ENCODE results near the gene CMIP.
A peak's percentile ranks its signal among the peaks of the same experiment; 100 is the strongest.

The CMIP gene

DNA sequence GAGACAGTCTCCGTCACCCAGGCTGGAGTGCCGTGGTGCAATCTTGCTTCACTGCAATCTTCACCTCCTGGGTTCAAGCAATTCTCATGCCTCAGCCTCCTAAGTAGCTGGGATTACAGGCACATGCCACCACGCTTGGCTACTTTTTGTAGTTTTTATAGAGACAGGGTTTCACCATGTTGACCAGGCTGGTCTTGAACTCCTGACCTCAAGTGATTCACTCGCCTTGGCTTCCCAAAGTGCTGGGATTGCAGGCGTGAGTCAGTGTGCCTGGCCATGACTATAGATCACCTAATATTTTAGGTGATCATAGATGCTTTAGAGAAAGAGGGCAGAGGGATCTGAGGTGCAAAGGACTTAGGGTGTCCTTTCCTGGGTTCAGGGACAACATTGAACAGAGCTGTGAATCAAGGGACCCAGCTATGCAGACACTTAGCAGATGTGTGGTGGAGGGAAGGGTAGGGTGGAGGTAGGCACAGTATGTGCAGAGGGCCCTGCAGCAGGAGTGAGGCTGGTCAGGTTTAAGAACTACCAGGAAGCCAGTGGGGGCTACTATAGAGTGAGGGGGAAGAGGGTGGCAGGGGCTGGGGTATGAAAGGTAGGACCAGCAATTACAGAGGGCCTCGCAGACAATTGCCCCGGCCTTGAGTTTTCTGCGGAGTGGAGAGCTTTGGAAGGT is 116.5 kb downstream of the CMIP start:
- DNase-seq: no peak

GRCh38 chr16:81562174-81562849 is 117.7 kb downstream of the CMIP start:
- peak in 1 of 56 donors; percentile 28 for DNase-seq

GRCh38 chr16:81562926-81563325 is 118.3 kb downstream of the CMIP start:
- DNase-seq: no peak

- peak in 11 of 56 donors; percentile 1 to 44 (median 25) for DNase-seq
Observed at GRCh38 chr16:81564421-81564911, 119.9 kb downstream of the CMIP start.

DNA sequence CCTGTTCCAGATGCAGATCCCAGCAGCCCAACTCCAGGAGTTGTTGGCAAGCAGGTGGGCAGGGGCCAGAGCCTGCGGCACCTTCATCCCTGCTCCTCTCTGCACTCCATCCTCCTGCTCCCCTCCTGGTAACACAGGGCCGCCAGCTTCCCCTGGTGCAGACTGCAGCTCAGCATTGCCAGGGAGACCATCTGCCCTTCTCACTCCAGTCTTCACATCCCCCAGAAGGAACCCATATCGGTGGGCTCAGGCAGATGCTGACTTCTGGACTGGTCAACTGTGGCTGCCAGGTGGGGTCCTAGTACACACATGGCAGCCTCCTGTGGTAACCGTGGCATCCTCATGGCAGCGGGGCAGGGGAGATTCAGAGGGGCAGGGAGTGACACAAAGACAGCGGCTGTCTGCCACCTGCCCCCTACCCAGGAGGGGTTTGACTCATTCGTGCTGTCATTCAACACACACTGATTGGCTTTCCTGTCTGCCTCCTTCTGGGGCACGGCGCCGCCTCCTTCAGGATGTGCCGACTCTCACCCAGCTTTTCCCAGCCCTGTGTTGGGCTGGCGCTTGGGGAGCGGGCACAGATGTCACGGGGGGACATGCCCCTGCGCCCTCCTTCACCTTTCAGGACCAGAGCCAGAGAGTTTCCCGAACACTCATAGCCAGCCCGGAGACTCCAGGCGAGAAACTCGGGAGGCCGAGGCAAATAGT is 120.9 kb downstream of the CMIP start:
- no peak for DNase-seq

DNA sequence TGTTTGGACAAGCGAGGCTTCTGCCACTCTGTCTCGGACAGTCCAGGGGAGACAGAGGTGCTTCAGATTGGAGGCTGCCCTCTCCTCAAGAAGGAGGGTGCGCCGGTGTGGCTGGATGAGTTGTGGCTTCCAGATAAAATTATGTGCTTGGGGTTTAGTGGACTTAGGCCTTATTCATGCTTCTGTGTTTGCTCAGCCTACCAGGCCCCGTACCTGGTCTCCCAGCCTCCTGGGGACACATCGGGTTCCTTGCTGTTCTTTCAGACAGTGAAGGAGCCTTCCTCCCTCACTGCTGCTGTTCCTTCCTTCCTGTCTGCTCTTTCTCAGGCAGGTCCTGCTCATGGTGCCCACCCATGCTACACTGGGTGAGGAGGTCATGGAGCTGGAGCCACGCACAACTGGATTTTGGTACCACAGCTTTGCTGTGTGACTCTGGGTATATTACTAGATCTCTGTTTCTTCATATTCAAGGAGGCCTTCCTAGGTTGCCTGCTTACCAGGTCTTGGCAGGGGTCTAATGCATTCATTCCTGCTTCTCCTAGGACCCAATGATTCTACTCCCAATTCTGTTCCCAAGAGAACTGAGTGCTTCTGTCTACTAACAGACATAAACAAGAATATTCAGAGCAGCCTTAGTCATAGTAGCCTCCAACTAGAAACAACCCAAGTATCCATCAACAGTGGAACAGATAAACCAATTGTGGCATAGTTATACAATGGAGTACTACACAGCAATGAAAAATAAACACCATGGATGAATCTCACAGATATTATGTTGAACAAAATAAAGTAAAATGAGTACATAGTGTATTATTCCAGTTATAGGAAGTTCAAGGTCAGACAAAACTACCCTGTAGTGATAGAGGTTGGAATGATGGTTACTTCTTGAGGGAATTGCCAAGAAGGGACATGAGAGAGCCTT is 121.7 kb downstream of the CMIP start:
- no peak for DNase-seq

GRCh38 chr16:81567087-81567486 is 122.5 kb downstream of the CMIP start:
- no peak for DNase-seq

DNA sequence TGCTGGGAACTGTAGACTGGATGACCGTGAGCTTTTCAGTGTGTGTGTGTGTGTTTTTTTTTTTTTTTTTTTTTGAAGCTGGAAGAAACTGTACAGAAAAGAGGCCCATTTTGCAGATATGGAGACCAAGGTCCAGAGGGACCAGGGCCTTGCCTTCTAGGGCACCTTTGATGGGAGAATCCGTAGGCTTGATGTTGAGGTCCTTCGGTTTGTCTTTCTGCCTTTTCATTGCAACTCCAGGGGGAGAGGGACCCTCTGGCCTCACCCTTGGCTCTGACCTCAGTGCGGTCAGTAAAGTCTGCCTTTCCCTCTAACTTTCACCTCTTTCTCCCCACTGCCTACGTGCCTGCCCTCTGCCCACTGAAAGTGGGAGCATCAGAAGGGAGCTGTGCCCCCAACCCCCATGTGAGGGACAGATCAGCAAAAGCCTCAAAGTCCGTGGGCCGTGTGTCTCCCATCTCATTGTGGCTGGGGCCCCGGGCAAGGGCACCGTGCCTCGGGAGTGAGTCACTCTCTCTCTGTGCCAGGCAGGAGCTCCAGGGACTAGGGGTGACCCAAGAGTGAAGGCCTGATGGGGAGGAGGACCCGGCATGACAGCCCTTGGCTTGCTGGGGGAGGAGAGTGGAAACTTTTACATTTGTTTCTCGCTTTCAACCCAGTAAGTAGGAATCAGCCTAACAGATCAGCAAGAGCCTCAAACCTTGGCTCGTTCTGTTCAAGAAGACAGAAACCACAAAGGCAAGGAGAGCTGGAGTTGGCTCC is 123.6 kb downstream of the CMIP start:
- peak in 4 of 56 donors; percentile 15 to 47 (median 34) for DNase-seq

DNA sequence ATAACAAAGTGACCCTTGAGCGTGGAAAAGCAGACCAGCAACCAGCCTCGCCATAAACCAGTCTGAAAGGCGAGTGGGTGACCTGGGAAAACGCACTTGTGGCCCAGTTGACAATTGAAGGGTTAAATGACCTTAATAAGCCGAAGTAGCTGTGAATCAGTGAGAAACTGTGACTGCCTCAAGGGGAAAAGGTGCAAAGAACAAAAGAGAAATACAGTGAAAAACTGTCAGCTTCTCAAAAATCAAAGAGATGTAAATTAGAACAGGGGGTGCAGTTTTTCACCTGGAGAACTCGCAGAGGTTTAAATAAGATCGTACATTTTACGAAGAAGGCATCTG is 124.1 kb downstream of the CMIP start:
- no peak for DNase-seq

GRCh38 chr16:81569361-81570034 is 124.9 kb downstream of the CMIP start:
- no peak for DNase-seq

DNA sequence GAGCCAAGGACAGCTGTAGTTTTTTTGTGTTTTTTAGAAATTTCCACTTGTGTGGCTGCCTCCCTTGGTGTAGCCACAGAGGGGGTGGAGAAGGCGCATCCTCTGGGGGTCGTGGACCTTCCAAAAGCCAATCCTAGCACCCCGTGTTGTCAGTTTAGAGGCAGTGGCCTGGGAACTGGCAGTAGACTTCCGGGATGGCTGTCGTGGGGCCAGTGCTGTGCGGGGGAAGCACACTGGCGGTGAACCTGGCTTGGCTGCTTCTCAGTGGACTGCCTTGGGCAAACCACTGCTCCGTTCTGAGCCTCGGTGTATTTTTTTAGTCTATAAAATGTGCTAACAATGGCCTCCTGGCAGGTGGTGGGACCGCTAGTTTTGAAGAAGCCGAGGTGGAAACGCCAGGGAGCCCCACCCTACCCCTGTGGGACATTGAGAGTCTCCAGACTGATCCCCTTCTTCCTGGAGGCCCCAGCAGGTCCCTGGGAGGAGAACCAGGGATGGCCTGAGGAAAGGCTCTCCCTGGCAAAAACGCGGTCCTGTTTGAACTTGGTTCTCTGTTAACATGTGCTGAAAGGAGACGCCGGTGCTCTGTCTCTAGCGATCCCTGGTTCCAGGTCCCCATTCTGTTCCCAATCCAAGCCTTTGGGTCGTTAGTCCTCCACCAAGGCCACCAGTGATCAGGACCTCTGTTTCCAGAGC is 125.7 kb downstream of the CMIP start:
- no peak for DNase-seq

- DNase-seq: no peak
Observed at GRCh38 chr16:81571175-81571574, 126.6 kb downstream of the CMIP start.

- no peak for DNase-seq
Observed at GRCh38 chr16:81571592-81572385, 127.2 kb downstream of the CMIP start.

DNA sequence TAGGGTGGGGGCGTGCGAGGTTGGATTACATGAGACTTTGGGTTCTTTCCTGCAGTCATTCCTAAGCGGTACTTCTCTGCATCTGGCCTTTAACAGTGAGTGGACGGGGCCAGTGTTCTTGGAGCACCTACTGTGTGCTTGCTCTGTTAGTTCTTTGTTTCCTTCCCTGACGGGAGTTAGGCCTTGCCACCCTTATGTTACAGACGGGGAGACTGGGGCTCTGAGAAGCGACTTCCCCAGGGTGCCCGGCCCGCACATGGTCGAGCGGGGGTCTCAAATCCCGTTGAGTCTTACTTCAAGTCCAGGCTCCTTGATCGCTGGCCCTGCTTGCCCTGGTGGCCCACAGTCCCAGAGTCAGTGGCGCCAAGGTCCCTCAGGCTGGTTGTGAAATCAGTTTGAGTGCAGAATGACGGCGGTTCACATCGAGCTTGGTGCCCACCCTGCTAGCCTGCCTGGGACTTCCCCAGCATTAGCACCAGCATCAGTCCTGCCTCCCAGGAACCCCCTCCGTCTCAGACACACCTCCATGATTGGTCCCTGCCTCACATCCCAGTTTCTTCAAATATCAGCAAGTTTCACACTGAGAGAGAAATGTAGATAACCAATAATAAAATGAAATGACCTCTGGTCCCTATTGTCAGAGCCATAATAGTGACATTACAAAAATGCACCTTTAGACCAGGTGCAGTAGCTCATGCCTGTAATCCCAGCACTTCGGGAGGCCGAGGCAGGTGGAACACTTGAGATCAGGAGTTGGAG is 128.0 kb downstream of the CMIP start:
- no peak for DNase-seq

DNA sequence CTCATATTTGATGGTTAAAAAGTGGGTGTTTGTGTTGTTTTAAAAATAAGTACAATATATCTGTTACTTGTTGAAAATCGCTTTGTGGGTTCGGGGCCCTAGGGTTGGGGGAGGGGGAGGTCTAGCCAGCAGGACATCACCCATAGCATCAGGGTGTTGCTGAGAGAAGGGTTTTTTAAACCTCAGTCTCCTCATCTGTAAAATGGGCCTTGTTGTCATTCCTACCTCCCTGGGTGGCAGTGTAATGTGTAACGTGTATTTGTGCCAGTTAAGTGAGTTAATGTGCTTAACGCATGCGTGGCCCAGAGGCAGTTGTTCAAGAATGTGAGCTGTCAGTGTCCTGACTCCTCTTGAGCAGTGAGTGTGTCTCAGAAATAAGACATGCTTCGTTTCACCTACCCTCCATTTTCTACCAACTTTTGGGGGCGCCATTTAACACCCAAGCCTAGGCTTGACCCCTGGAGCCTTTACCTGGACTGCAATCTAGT is 129.0 kb downstream of the CMIP start:
- no peak for DNase-seq

DNA sequence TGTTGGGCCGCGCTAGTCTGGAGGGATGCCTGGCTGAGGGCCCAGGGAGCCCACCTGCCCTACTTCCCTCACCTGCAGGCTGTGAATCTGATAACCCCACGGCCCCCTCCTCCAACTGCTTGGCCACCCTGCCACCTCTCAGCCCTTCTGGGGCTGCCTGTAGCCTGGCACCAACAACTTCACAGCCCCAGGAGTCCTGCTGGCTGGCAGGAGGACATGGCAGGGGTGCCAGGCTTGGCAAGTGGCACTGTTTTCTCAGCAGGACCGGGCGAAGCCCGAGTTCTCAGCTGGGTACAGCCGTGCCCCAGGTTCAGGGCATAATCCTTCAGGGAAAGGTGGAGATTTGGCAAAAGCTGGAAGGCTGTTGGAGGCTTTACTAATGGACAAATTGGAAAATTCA is 129.6 kb downstream of the CMIP start:
- peak in 5 of 56 donors; percentile 5 to 21 (median 12) for DNase-seq

GRCh38 chr16:81575307-81575706 is 130.7 kb downstream of the CMIP start:
- no peak for DNase-seq
